A673 (cell line): Measurements from ENCODE around the gene PTCD3. TPM values are rescaled to one million over a fixed set of nuclear protein-coding genes. Genes with fewer than 3 reads are reported as not detected.

Experiments used
- BruUV-seq: library from RNA; stranded (reverse); fragments of 400-500 nt; replicated peaks from 2 replicates; lab custom pipeline; 2021; lab: Mats Ljungman, UMichigan
- CTCF ChIA-PET: fragments of 300-600 bp; sonication (Branson Sonifier 250); formaldehyde crosslinking; loops from one replicate; lab custom pipeline; 2022; ENCODE audit warnings: antibody characterized with exemption; lab: Charles Lee
- POLR2A ChIA-PET: fragments of 300-600 bp; sonication (Branson Sonifier 250); formaldehyde crosslinking; loops from one replicate; lab custom pipeline; 2022; ENCODE audit warnings: antibody characterized with exemption; ENCODE audit not compliant: low non-redundant PET; lab: Charles Lee
- DNase-seq: peaks from one replicate; pipeline ENCODE4 v3.0.0-alpha.2; 2015; ENCODE audit warnings: low spot score
- H3K27ac ChIP-seq: fragments of 200-600 bp; sonication (generic); 2 replicates; pipeline ENCODE4 v1.5.1; 2016; ENCODE audit warnings: mixed run types, low read depth, mild to moderate bottlenecking, mixed read lengths, antibody characterized with exemption, low read length; ENCODE audit not compliant: poor library complexity, severe bottlenecking
- H3K27me3 ChIP-seq: fragments of 200-600 bp; sonication (generic); replicated peaks from 2 replicates; pipeline ENCODE4 v1.6.1; 2017; ENCODE audit warnings: mixed run types, low read depth, mild to moderate bottlenecking, mixed read lengths, antibody characterized with exemption, low read length; ENCODE audit not compliant: insufficient read depth, poor library complexity
- H3K36me3 ChIP-seq: fragments of 200-600 bp; sonication (generic); 2 replicates; pipeline ENCODE4 v1.6.1; 2016; ENCODE audit warnings: mixed run types, mild to moderate bottlenecking, mixed read lengths, antibody characterized with exemption, low read length; ENCODE audit not compliant: insufficient read depth, poor library complexity, severe bottlenecking
- H3K4me1 ChIP-seq: fragments of 200-600 bp; sonication (generic); 2 replicates; pipeline ENCODE4 v1.6.1; 2017; ENCODE audit warnings: mixed run types, mild to moderate bottlenecking, mixed read lengths, antibody characterized with exemption, low read length; ENCODE audit not compliant: insufficient read depth, poor library complexity, severe bottlenecking
- H3K4me3 ChIP-seq: fragments of 200-600 bp; sonication (generic); 2 replicates; pipeline ENCODE4 v1.5.1; 2016; ENCODE audit warnings: low read depth, mixed run types, mild to moderate bottlenecking, mixed read lengths, low read length; ENCODE audit not compliant: poor library complexity, severe bottlenecking
- H3K9me3 ChIP-seq: fragments of 200-600 bp; sonication (generic); 2 replicates; pipeline ENCODE4 v1.6.1; 2016; ENCODE audit warnings: mixed run types, low read depth, mild to moderate bottlenecking, mixed read lengths, antibody characterized with exemption, low read length; ENCODE audit not compliant: poor library complexity, severe bottlenecking
- CTCF ChIP-seq: fragments of 300-800, 200-600 bp; sonication (generic); conservative IDR thresholded peaks from 2 replicates; pipeline ENCODE4 v1.5.1; 2017; ENCODE audit warnings: low read depth, mild to moderate bottlenecking, antibody characterized with exemption, low read length, moderate library complexity, mixed read lengths
- EZH2 ChIP-seq: fragments of 200-600 bp; sonication (generic); IDR thresholded peaks from 2 replicates; pipeline ENCODE4 v1.6.1; 2017; ENCODE audit warnings: borderline replicate concordance, low read depth, mild to moderate bottlenecking, mixed read lengths, antibody characterized with exemption, low read length; ENCODE audit not compliant: poor library complexity, severe bottlenecking
- intact Hi-C: fragments of 100-400 bp; cut with micrococcal nuclease; formaldehyde crosslinking; loops from one replicate; pipeline ENCODE4 v1.10.0; 2022; ENCODE audit not compliant: unreplicated experiment
- total RNA-seq: library from RNA; stranded (reverse); gene quantifications from 2 replicates; pipeline ENCODE4 v1.2.3, GENCODE V29; 2021

The PTCD3 gene
- total RNA-seq, 1 experiment from 2014 or later, result 148 TPM

GRCh38 chr2:86066915-86067314 lies 39.1 kb upstream of the PTCD3 start:
- POLR2A ChIA-PET, result no interaction called here

GRCh38 chr2:86068136-86068588 lies 37.9 kb upstream of the PTCD3 start:
- no peak overlapping the region for H3K4me3 ChIP-seq
- peaks cover 74% of the 10 kb centered on the region for H3K36me3 ChIP-seq
- H3K27ac ChIP-seq, result no peak overlapping the region
- DNase-seq, result no peak
- no TSS peak for BruUV-seq
- intact Hi-C loops, result no loop called here
- no peaks in the 10 kb centered on the region for H3K4me1 ChIP-seq
- ChIA-PET CTCF (no interaction called here), POLR2A (no interaction called here)
- no peaks in the 10 kb centered on the region for H3K27me3 ChIP-seq
- H3K9me3 ChIP-seq, result no peaks in the 10 kb centered on the region
- TF ChIP-seq CTCF (no peak), EZH2 (no peak)

More at GRCh38 chr2:86066915-86067314, 39.1 kb upstream of the PTCD3 start:
- no peak overlapping the region for H3K4me3 ChIP-seq
- BruUV-seq, result no TSS peak
- no peaks in the 10 kb centered on the region for H3K9me3 ChIP-seq
- intact Hi-C loops, result no loop called here
- H3K27me3 ChIP-seq, result no peaks in the 10 kb centered on the region
- no peak overlapping the region for H3K27ac ChIP-seq
- H3K4me1 ChIP-seq, result no peaks in the 10 kb centered on the region
- CTCF ChIA-PET, result no interaction called here
- H3K36me3 ChIP-seq, result peaks cover 83% of the 10 kb centered on the region
- TF ChIP-seq CTCF (no peak), EZH2 (no peak)
- DNase-seq, result no peak

GRCh38 chr2:86068648-86069047 lies 37.4 kb upstream of the PTCD3 start:
- ChIA-PET CTCF (no interaction called here), POLR2A (no interaction called here)
- Histone ChIP-seq H3K4me3 (no peak overlapping the region), H3K4me1 (no peaks in the 10 kb centered on the region), H3K36me3 (peaks cover 73% of the 10 kb centered on the region), H3K27me3 (no peaks in the 10 kb centered on the region), H3K27ac (no peak overlapping the region), H3K9me3 (no peaks in the 10 kb centered on the region)
- BruUV-seq, result no TSS peak
- no peak for TF ChIP-seq CTCF
- no peak for TF ChIP-seq EZH2
- intact Hi-C loops, result no loop called here
- DNase-seq, result no peak
